HG03175 (cell line): ENCODE data around the gene POC1A.

Experiments
- ATAC-seq: cut with Tn5 transposase; IDR thresholded peaks from one replicate; pipeline ENCODE4 v1.9.1; 2021; ENCODE audit warnings: mild to moderate bottlenecking, moderate library complexity; ENCODE audit not compliant: unreplicated experiment

Gene POC1A

DNA sequence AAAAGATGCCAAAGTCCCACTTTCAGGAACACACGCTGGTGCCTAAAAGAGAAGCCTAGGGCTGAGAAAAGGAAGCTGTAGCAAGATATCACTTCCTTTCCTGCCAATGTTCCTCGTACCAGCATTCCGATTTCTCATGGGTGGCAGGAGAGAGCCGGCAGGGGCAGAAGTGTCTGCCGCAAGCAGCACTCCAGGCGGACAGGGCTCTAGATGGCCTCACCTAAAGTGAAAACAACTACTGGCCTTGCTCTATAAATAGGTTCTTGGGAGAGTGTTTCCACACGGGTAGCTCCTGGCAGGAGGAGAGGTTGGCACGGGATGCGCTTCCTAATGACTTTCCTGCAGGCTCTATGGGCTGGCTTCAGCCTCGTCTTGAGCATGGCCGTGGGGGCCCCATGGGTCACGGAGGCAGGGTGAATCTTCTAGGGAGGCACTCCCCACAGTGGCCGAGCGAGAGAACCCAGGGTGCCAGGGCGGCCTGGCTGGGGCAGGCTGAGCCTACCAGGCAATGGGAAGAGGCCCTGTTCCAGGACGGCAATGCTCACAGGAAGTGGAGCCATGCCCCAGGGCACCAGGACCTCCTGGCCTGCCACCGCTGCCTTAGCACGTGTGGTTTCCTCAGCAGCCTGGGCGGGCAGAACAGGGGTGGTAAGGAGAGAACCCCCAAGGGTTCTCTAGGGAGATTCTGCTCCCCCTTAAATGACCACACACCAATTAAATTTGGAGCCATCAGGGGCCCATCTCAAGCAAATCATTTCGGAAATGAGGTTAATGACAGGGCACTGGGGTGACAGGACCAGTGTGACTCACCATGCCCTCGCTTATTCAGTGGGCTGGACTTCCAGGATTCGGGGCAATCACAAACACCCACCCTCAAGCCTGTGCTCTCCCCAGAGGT lies 83.2 kb downstream of the POC1A start:
- ATAC-seq = no peak

GRCh38 chr3:52069855-52070254 lies 84.4 kb downstream of the POC1A start:
- no peak for ATAC-seq

- no peak for ATAC-seq
Observed at GRCh38 chr3:52069135-52069534, 85.1 kb downstream of the POC1A start.

DNA sequence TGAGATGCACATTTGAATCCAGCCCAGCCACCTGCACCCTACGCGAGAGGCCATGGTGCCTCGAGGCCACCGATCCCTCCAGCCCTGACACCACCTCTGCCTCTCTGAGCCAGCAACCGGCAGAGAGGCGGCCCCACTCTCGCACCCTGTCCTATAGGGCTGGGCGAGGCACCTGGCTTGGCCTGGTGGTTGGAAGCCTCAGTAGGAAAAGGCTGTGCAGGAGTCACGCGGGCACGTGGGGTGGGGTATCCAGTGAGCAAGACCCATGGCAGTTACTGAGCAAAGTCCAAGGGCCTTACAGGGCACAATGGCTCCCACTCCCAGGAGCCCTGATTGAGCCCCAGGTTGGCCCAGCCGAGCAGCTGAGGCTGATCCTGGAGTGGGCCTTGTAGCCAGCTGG lies 85.5 kb downstream of the POC1A start:
- no peak for ATAC-seq

DNA sequence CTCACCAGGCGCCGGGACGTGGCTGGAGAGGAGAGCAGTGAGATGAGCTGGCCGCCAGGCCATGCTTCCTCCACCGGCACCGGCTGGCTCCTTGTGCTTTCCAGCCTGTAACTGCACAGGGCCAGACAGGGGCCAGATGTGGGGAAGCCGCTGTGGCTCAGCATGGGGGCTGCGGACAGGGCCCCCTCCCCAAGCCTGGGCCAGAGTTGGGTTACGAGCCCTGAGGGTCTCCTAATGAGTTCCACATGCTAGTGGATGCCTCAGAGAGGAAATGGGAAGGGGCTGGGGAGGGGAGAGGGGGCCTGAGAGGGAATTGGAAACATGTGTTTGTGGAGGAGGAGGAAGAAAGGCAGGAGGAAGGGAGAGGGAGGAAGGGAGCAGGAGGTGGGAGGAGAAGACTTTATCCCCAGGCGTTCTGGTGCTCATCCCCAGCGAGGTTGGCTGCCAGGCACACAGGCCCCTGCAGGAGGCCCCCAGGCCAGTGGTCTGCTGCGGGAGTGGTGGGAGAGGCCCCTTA lies 86.1 kb downstream of the POC1A start:
- no peak for ATAC-seq

- no peak for ATAC-seq
Observed at GRCh38 chr3:52067526-52067925, 86.7 kb downstream of the POC1A start.

DNA sequence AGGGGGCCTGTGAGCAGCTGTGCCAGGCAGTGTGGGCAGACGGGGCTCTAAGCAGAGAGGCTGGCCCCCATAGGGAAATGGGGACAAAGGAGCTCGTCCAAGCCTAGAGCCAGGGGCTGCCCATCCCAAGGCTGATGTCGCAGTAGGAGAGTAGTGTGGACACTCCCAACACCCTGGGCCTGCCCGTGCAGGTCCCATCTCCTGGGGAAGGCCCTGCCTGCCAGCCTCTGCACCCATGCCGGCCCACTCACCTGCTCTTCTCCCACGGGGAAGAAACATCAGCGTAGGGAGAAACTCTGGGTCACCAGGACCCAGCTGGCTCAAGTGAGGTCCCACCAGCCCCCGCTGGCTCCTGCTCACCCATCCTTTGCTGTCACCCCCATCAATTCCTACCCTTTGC lies 87.2 kb downstream of the POC1A start:
- no peak for ATAC-seq

- no peak for ATAC-seq
Observed at GRCh38 chr3:52065264-52065756, 88.9 kb downstream of the POC1A start.

- ATAC-seq = no peak
Observed at GRCh38 chr3:52064561-52064960, 89.7 kb downstream of the POC1A start.

GRCh38 chr3:52063026-52063723 lies 91.0 kb downstream of the POC1A start:
- no peak for ATAC-seq

GRCh38 chr3:52062505-52062904 lies 91.7 kb downstream of the POC1A start:
- peak; percentile 27 for ATAC-seq

- no peak for ATAC-seq
Observed at GRCh38 chr3:52061121-52061910, 92.9 kb downstream of the POC1A start.

GRCh38 chr3:52059781-52060180 lies 94.4 kb downstream of the POC1A start:
- no peak for ATAC-seq

DNA sequence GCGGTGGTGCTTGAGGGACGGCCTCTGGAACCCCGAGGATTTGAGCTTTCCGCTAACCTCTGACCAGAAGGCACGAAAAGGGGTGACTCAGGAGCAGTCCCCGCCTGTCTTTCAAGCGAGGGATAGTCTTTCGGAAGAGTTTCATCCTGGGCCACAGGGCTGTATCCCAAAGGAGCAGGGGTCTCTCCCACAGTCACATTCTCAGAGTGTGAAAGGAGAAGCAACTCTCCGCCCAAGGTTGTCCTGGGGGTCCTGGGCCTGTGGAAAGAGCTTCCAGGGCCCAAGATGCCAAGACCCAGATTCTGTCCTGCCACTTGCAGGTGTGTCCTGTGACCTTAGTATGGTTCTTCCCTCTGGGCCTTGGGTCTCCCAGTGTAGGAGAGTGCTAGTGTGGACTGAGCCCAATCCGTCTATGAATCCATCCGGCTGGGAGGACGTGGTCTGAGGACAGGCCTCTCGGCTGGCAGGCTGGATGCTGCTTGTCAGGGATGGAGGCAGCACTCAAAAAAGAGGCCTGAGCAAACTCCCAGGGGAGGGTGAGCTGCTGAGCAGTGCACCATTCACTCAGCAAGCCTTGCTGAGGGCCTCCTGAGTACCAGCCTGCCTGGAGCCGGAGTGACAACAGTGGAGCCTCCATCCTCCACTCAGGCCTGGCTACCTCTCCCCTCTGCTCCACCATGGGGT lies 96.3 kb downstream of the POC1A start:
- no peak for ATAC-seq

GRCh38 chr3:52056968-52057811 lies 97.0 kb downstream of the POC1A start:
- peak; percentile 78 for ATAC-seq

DNA sequence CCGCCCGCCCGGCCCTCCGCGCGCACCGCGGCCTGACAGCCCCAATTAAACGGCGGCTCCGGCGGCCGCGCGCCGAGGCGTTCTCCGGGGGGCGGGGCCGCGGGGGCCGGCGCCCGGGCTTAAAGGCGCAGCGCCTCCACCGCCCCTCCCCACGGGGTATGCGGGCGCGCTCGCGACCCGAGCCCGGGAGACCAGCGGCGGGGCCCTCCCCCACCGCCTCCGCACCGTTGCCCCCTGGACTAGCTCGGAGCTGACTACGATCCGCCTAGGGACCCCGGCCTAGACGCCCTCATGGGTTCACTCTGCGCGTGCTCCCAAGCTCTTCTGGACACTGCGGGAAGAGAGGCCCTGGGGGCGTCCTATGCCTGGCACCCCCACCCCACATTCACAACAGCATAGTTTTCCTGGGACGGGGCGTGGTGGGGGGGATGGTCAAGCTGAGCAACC lies 97.7 kb downstream of the POC1A start, which contains the start of gene DUSP7:
TSS of gene DUSP7 (minus strand) at position 51 of the 447 bp plus-strand sequence. CDS start 205 bp downstream, outside the sequence.
- peak; percentile 34 for ATAC-seq

DNA sequence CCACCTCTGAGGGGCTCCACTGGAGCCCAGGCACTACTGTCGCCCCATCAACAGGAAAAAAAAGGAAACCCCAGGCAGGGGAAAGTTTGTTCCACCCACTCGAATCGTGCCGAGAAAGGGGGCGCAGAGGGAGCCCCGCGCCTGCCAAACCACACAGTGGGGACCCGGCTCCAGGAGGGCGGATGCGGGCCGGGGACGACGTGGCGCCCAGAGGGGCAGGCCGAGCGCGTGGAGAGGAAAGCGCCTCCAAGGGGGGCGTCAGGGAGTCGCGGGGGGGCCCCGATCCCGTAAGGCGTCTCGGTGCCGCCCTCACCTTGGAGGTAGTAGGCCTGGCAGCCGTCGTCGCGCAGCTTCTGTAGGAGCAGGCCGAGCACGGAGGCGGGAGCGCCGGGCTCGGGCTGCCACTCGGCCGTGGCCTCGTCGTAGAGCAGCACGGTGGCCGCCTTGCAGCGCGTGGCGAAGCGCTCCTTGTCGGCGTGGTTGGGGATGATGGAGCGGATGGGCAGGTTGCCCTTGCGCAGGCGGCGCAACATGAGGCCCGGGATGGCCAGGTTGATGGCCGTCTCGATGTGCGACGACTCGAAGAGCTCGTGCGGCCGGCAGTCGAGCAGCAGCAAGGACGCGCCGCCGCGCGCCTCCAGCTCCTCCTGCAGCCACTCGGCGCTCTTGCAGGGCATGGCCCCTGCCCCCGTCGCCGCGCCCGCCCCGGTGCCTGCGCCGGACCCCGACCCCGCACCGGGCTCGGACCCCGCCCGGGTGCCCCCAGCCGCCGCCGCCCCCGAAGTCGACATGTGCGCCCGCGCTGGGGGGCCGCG lies 98.5 kb downstream of the POC1A start:
- peak; percentile 27 for ATAC-seq
